Duodenal mucosa (tissue), 2 donors: ENCODE measurements around the gene MPPED1.

Experiments
- H3K27ac ChIP-seq: one replicate; pipeline ENCODE4 v1.7.0; 2013; ENCODE audit warnings: low read depth, low read length
- H3K27me3 ChIP-seq, 2 donors: one replicate each; pipeline ENCODE4 v1.7.0; 2013; ENCODE audit warnings: low read length in 2 of 2, control low read depth in 1 of 2; ENCODE audit not compliant: insufficient read depth in 2 of 2, control insufficient read depth in 1 of 2
- H3K36me3 ChIP-seq, 2 donors: one replicate each; pipeline ENCODE4 v1.7.0; 2013; ENCODE audit warnings: low read length in 2 of 2, control low read depth in 1 of 2; ENCODE audit not compliant: insufficient read depth in 2 of 2, control insufficient read depth in 1 of 2
- H3K4me1 ChIP-seq, 2 donors: one replicate each; pipeline ENCODE4 v1.7.0; 2013; ENCODE audit warnings: low read length in 2 of 2, control low read depth in 1 of 2; ENCODE audit not compliant: insufficient read depth in 2 of 2, control insufficient read depth in 1 of 2
- H3K4me3 ChIP-seq, 2 donors: one replicate each; pipeline ENCODE4 v1.7.0; 2013; ENCODE audit warnings: low read length in 2 of 2, low read depth in 1 of 2
- H3K9ac ChIP-seq, 2 donors: one replicate each; pipeline ENCODE4 v1.7.0; 2013; ENCODE audit warnings: low read length in 2 of 2, low read depth in 1 of 2
- H3K9me3 ChIP-seq, 2 donors: one replicate each; pipeline ENCODE4 v1.7.0; 2013; ENCODE audit warnings: low read length in 2 of 2, control low read depth in 1 of 2; ENCODE audit not compliant: control insufficient read depth in 1 of 2

MPPED1 gene

DNA sequence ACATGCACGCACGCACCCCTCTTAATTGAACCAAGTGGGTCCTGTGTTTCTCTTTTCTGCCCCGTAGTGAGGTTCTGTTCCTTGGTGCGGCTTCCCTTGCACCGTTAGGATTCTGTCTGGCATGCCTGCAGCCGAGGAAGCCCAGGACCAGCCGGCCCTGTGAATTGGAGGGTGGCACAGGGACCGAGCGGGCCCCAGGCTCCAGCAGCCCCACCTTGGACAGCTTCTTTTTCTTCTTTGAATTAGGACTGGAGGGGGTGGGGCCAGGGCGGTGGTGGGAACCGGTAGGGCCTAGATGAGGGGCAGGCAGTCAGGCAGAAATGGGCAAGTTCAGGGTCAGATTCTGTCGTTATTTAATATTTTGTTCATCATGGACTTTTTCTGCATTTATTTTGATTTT is 94.7 kb downstream of the MPPED1 start:
- Histone ChIP-seq H3K36me3 (no peaks in the 10 kb centered on the region), H3K9ac (no peak overlapping the region), H3K27ac (no peak overlapping the region), H3K4me3 (no peak overlapping the region), H3K4me1 (no peaks in the 10 kb centered on the region), H3K27me3 (no peaks in the 10 kb centered on the region), H3K9me3 (no peaks in the 10 kb centered on the region)

DNA sequence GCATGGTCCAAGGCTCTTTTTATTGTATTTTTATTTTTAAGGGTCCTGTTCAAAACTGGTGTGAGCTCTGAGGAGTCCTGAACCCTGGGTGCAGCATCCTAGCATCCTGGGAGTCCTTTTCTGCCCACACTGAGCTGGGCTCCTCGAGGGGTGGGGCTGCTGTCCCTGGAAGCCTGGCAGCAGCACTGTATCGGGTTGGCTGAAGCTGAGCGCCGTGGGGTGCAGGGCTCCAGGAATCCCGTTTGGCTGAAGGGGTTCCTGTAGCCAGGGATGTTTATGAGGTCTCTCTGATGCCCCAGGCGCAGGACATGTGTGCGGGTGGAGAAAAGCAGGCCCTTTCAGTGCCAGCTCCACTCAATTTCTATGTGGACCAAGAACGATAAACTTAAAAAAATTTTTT is 95.4 kb downstream of the MPPED1 start:
- H3K9me3 ChIP-seq: no peaks in the 10 kb centered on the region
- H3K27ac ChIP-seq: no peak overlapping the region
- H3K4me3 ChIP-seq: no peak overlapping the region
- H3K9ac ChIP-seq: no peak overlapping the region
- no peaks in the 10 kb centered on the region for H3K36me3 ChIP-seq
- H3K4me1 ChIP-seq: no peaks in the 10 kb centered on the region
- no peaks in the 10 kb centered on the region for H3K27me3 ChIP-seq

DNA sequence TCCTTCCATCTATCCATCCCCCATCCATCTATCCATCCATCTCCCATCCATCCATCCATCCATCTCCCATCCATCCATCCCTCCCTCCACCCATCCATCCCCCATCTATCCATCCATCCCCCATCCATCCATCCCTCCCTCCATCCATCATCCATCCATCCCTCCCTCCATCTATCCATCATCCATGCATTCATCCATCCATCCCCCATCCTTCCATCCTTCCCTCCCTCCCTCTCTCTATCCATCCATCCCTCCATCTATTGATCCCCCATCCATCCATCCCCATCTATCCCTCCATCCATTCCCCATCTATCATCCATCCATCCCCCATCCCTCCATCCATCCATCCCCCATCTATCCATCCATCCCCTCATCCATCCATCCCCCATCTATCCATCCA is 96.7 kb downstream of the MPPED1 start:
- H3K9ac ChIP-seq: no peak overlapping the region
- H3K27ac ChIP-seq: no peak overlapping the region
- H3K27me3 ChIP-seq: no peaks in the 10 kb centered on the region

DNA sequence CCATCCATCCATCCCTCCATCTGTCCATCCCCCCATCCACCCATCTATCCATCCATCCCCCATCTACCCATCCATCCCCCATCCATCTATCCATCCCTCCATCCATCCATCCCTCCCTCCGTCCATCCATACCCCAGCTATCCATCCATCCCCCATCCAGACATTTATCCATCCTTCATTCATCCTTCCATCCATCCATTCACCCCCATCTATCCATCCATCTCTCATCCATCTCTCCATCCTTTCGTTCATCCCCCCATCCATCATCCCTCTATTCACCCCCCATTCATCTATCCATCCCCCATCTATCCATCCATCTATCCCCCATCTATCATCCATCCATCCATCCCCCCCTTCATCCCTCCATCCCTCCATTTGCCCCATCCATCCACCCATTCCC is 97.5 kb downstream of the MPPED1 start:
- Histone ChIP-seq H3K9me3 (no peaks in the 10 kb centered on the region), H3K27me3 (no peaks in the 10 kb centered on the region), H3K4me1 (no peaks in the 10 kb centered on the region), H3K4me3 (no peak overlapping the region), H3K27ac (no peak overlapping the region), H3K9ac (no peak overlapping the region), H3K36me3 (no peaks in the 10 kb centered on the region)

More for the DNA sequence above, 96.7 kb downstream of the MPPED1 start:
- Histone ChIP-seq H3K4me3 (no peak overlapping the region), H3K9me3 (no peaks in the 10 kb centered on the region), H3K4me1 (no peaks in the 10 kb centered on the region), H3K36me3 (no peaks in the 10 kb centered on the region)

DNA sequence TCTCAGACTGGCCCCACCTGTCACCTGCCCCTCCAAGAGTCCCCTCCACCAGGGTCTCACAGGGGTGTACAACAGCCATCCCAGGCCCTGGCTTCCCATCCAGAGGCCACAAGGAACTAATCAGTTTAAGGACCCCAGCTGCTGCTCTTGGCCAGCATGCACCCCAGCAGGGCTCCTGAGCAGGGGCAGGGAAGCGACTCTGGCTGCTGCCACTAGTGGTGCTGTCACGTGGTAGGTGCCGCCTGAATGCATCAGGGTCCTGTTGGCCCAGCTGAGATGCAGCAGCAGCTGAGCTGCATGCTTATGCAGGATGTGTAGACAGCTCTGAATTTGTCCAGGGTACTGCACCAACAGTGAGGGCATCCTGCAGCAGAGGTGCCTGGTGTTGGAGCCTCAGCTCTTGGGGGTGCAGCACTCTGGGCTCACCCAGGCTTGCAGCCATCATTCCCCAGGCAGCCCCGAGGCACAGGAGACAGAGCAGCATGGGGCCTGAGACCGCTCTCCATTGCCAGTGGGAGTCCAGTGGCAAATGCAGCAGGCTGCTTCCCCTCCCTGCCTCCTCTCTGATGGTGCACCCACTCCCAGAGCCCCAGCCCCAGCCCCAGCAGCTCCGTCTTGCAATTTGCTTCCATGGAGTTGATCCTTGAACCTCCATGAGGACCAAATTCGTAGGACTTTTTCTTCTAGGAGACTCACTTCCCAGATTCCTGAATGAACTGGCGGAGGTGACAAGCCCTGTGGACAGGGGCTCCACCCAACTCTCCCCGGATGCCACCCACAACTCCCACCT is 98.7 kb downstream of the MPPED1 start:
- Histone ChIP-seq H3K27ac (no peak overlapping the region), H3K27me3 (no peaks in the 10 kb centered on the region), H3K36me3 (no peaks in the 10 kb centered on the region), H3K4me3 (no peak overlapping the region), H3K9ac (no peak overlapping the region), H3K4me1 (no peaks in the 10 kb centered on the region), H3K9me3 (no peaks in the 10 kb centered on the region)

DNA sequence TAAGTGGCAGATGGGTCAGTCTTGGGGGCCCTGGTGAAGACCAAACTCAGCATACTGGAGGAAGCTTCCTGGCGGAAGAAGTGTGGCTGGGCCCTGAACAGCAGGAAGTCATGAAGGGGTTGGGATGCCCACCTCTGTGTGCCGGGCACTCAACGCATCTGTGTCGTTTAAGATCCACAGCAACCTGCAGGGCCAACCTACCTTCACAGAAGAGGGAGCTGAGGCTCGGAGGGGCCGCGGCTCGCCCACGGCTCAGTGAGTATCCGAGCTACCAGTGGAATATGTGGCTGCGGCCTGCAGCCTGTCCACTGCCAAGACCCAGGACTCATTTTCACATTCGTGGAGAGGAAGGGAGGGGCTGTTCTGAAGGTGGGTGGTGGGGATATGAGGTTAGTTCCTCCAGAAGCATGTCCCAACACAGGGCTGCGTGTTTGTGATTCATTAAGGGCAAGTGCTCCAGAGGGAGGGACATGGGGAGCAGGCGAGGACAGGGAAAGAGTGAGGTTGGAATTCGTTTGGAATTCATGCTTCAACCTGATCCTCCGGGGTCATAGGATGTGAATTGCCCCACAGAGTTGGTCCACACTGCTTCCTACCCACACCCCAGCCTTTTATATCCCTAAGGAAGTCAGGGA is 99.6 kb downstream of the MPPED1 start:
- H3K27ac ChIP-seq: no peak overlapping the region
- H3K4me3 ChIP-seq: no peak overlapping the region
- peaks cover 0 to 3% of the 10 kb centered on the region in 2 donors for H3K27me3 ChIP-seq
- no peaks in the 10 kb centered on the region for H3K4me1 ChIP-seq
- H3K36me3 ChIP-seq: no peaks in the 10 kb centered on the region
- no peaks in the 10 kb centered on the region for H3K9me3 ChIP-seq
- no peak overlapping the region for H3K9ac ChIP-seq

DNA sequence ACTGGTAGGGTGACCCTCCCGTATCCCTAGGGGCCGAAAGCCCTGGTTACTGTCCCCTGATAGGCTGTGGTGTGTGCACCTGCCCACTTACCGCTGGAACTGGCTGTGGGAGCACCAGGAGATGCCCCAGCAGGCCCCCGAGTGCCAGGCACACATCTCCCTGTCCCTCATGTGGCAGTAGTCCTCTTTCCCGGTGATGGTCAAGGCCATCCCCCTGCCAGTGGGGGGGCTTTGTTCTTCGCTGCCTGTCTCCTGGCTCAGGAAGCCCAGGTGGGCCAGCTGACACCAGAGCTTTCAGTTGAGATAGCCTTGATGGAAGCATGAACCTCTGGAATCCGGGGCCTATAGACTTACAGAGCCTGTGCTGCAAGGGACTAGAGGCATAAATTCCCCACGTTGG is 100.5 kb downstream of the MPPED1 start:
- H3K4me1 ChIP-seq: no peaks in the 10 kb centered on the region

DNA sequence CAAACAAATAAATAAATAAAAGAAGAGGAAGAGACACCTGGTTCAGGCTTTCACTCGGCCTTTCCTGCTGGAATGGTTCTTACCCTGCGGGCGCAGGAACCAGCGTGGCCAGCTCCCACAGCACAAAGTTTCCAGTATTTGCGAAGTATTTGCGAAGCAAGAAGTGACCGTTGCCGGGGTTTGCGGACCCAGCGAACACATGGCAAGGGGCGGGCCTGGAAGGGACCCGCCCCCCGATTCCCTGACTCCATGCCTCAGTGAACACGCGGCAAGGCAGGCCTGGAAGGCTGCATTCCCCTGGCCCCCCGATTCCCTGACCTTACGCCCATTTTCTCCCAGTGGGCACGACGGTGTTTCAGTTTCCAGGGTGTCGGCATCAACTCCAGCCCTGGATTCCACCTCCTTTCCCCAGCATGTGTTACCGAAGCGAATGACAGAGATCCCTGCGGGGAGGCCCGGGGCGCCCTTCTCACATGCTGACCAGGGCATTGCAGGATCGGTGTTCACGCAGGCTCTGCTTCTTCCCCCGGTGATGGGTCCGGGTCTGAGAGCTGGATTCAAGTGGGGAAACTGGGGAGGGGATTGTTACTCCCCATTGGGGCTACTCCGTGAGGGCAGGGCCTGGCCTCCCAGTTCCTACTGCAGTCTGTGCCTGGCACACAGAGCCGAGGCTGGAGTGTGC is 102.8 kb downstream of the MPPED1 start:
- Histone ChIP-seq H3K4me1 (no peaks in the 10 kb centered on the region), H3K27ac (no peak overlapping the region), H3K9me3 (no peaks in the 10 kb centered on the region), H3K36me3 (no peaks in the 10 kb centered on the region), H3K9ac (no peak overlapping the region), H3K27me3 (peaks cover 0 to 4% of the 10 kb centered on the region in 2 donors), H3K4me3 (no peak overlapping the region)

More for the DNA sequence above, 100.5 kb downstream of the MPPED1 start:
- Histone ChIP-seq H3K9me3 (no peaks in the 10 kb centered on the region), H3K27ac (no peak overlapping the region), H3K9ac (no peak overlapping the region), H3K36me3 (no peaks in the 10 kb centered on the region), H3K4me3 (no peak overlapping the region), H3K27me3 (peaks cover 0 to 4% of the 10 kb centered on the region in 2 donors)

DNA sequence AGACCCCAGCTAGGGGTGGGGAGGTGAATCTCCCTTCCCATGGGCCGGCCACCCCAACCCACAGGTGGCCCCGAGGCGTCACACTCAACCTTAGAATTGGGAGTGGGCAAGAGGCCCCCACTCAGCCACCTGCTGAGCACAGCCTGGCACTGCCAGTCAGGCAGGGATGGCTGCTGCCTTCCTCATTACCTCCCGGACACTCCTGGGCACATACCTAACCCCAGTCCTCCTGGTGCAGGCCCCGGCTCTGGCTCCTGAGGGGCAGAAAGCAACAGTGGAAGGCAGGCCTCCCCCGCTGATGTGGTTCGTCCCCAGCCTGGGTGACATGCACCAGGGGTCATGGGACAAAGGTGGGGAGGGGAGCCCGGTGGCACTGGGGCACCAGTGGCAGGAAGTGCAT is 103.6 kb downstream of the MPPED1 start:
- Histone ChIP-seq H3K27ac (no peak overlapping the region), H3K4me1 (no peaks in the 10 kb centered on the region), H3K9ac (no peak overlapping the region), H3K4me3 (no peak overlapping the region), H3K27me3 (peaks cover 0 to 4% of the 10 kb centered on the region in 2 donors), H3K9me3 (no peaks in the 10 kb centered on the region), H3K36me3 (no peaks in the 10 kb centered on the region)

DNA sequence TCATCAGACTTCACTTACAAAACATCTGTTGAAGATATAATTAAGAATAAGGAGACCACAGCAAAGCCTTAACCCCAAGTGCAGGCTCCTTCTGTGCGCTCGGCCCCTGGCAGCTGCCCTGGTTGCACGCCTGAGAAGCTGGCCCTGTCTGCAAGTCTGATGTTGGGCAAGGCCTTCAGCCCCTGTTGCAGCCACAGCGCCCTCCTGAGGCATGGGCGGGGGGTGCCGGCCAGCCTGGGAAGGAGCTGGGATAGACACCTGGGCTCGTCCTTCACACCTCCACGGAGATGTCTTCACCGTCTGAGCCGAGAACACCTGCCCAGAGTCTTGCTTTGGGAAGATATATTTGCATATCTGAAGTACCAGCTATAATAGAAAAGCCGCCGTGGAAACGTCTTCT is 104.1 kb downstream of the MPPED1 start:
- Histone ChIP-seq H3K9ac (no peak overlapping the region), H3K27me3 (peaks cover 0 to 4% of the 10 kb centered on the region in 2 donors), H3K9me3 (no peaks in the 10 kb centered on the region), H3K4me3 (no peak overlapping the region), H3K27ac (no peak overlapping the region), H3K4me1 (no peaks in the 10 kb centered on the region), H3K36me3 (no peaks in the 10 kb centered on the region)
